Renal pelvis (tissue), 4 donors: ENCODE measurements around the gene CABYR. TPM values are rescaled to one million over a fixed set of nuclear protein-coding genes. Genes with fewer than 3 reads are reported as not detected.
"Not testable (repeated sequence)": the region's sequence is repeated elsewhere in the genome, so short reads cannot be mapped to it uniquely, and the experiment has no call there.

ENCODE experiments used
- DNase-seq: peaks from one replicate; pipeline ENCODE4 v3.0.0-alpha.2; 2013
- polyA plus RNA-seq, 3 donors: library from polyadenylated mRNA; unstranded; fragments of 120-200 nt; gene quantifications; one replicate each; pipeline ENCODE4 v1.2.1, GENCODE V29; 2013; ENCODE audit not compliant: insufficient read length in 3 of 3

CABYR gene
- polyA plus RNA-seq, 3 donors: 6.2 to 10.5 (median 7.0) TPM

- DNase-seq: no peak
These were observed 12.5 kb upstream of the CABYR start for GRCh38 chr18:24126155-24126961.

GRCh38 chr18:24127735-24128134 is 11.1 kb upstream of the CABYR start:
- no peak for DNase-seq

- no peak for DNase-seq
These were observed 10.2 kb upstream of the CABYR start for GRCh38 chr18:24128700-24129099.

- DNase-seq: no peak
These were observed 8.4 kb upstream of the CABYR start for GRCh38 chr18:24130494-24130893.

GRCh38 chr18:24136967-24137373 is 1.9 kb upstream of the CABYR start:
- no peak for DNase-seq

- no peak for DNase-seq
These were observed 463 bp upstream of the CABYR start for GRCh38 chr18:24138409-24138788.

- no peak for DNase-seq
These were observed 1.8 kb downstream of the CABYR start for GRCh38 chr18:24140697-24141096.

GRCh38 chr18:24142376-24142775 is 3.5 kb downstream of the CABYR start:
- no peak for DNase-seq

- DNase-seq: not testable (repeated sequence)
These were observed 10.7 kb downstream of the CABYR start for GRCh38 chr18:24149591-24149990.

GRCh38 chr18:24153397-24153796 is 14.5 kb downstream of the CABYR start:
- no peak for DNase-seq

- DNase-seq: no peak
These were observed 19.0 kb downstream of the CABYR start for GRCh38 chr18:24157855-24158254.

GRCh38 chr18:24160086-24160485 is 21.2 kb downstream of the CABYR start:
- DNase-seq: no peak

- no peak for DNase-seq
These were observed 22.4 kb downstream of the CABYR start for GRCh38 chr18:24161304-24161703.

GRCh38 chr18:24168496-24168895 is 29.6 kb downstream of the CABYR start:
- no peak for DNase-seq

- DNase-seq: no peak
These were observed 31.5 kb downstream of the CABYR start for GRCh38 chr18:24170360-24170759.

- no peak for DNase-seq
These were observed 35.1 kb downstream of the CABYR start for GRCh38 chr18:24173997-24174396.

- peak; percentile 34 for DNase-seq
These were observed 38.0 kb downstream of the CABYR start for GRCh38 chr18:24176727-24177416.

GRCh38 chr18:24177499-24178133 is 38.8 kb downstream of the CABYR start:
- no peak for DNase-seq

GRCh38 chr18:24180048-24180447 is 41.2 kb downstream of the CABYR start:
- DNase-seq: no peak

- no peak for DNase-seq
These were observed 42.9 kb downstream of the CABYR start for GRCh38 chr18:24181806-24182205.

- DNase-seq: no peak
These were observed 46.9 kb downstream of the CABYR start for GRCh38 chr18:24185805-24186204.

GRCh38 chr18:24187049-24187448 is 48.2 kb downstream of the CABYR start:
- DNase-seq: no peak

- no peak for DNase-seq
These were observed 48.8 kb downstream of the CABYR start for GRCh38 chr18:24187689-24188088.
